HG03060 (cell line): ENCODE results near the gene CEP170.
"Not testable (repeated sequence)": the region's sequence is repeated elsewhere in the genome, so short reads cannot be mapped to it uniquely, and the experiment has no call there.

ENCODE experiments used
- ATAC-seq: cut with Tn5 transposase; IDR thresholded peaks from one replicate; pipeline ENCODE4 v1.9.1; 2021; ENCODE audit warnings: low read depth, moderate number of reproducible peaks; ENCODE audit not compliant: unreplicated experiment

CEP170 gene

DNA sequence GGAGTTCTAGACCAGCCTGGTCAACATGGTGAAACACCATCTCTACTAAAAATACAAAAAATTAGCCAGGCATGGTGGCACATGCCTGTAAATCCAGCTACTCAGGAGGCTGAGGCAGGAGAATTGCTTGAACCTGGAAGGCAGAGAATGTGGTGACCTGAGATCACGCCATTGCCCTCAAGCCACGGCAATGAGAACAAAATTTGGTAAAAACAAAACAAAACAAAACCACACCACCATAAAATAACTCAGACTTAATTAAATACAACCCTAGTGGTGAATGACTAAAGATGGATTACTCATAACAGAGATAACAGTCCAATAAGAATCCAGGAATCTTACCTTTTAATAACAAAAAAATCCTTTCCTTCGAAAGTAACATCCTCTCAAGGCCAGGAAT, 167.7 kb downstream of the CEP170 start:
- ATAC-seq: not testable (repeated sequence)
